HL-60 (cell line): ENCODE measurements around the gene PRPF6.

ENCODE experiments used
- DNase-seq, 2 experiments: peaks; one replicate each; pipeline ENCODE4 v3.0.0-alpha.2; 2010 to 2020; ENCODE audit warnings: low read depth in 1 of 2, low spot score in 1 of 2
- H3K27ac ChIP-seq: fragments of 250-450 bp; sonication (Bioruptor Pico); replicated peaks from 2 replicates; pipeline ENCODE4 v1.5.1; 2020; ENCODE audit warnings: mild to moderate bottlenecking, moderate library complexity
- H3K27me3 ChIP-seq: fragments of 250-450 bp; sonication (Bioruptor Pico); 2 replicates; pipeline ENCODE4 v1.5.1; 2021; ENCODE audit warnings: mild to moderate bottlenecking, moderate library complexity; ENCODE audit not compliant: insufficient read depth, poor library complexity, severe bottlenecking
- H3K4me3 ChIP-seq: replicated peaks from 2 replicates; pipeline ENCODE4 v1.5.1; 2011; ENCODE audit warnings: mild to moderate bottlenecking, control low read depth, low read length; ENCODE audit not compliant: insufficient read depth
- GABPA ChIP-seq: IDR thresholded peaks from 2 replicates; pipeline ENCODE4 v1.6.1; 2012; ENCODE audit warnings: low read depth
- POLR2AphosphoS5 ChIP-seq: IDR thresholded peaks from 2 replicates; pipeline ENCODE4 v1.6.1; 2012; ENCODE audit warnings: low read depth
- SPI1 ChIP-seq: IDR thresholded peaks from 2 replicates; pipeline ENCODE4 v1.6.1; 2012; ENCODE audit warnings: low read depth, mild to moderate bottlenecking, borderline replicate concordance
- TF ChIP-seq, protein P1 (sequence below): IDR thresholded peaks from one replicate; pipeline ENCODE4 v1.5.1; 2011; ENCODE audit warnings: low read length, control low read depth, inconsistent platforms; ENCODE audit not compliant: insufficient read depth
- TF ChIP-seq, protein P2 (sequence below): IDR thresholded peaks from 2 replicates; pipeline ENCODE4 v1.6.1; 2012; ENCODE audit warnings: low read depth; ENCODE audit not compliant: insufficient replicate concordance

PRPF6 gene

DNA sequence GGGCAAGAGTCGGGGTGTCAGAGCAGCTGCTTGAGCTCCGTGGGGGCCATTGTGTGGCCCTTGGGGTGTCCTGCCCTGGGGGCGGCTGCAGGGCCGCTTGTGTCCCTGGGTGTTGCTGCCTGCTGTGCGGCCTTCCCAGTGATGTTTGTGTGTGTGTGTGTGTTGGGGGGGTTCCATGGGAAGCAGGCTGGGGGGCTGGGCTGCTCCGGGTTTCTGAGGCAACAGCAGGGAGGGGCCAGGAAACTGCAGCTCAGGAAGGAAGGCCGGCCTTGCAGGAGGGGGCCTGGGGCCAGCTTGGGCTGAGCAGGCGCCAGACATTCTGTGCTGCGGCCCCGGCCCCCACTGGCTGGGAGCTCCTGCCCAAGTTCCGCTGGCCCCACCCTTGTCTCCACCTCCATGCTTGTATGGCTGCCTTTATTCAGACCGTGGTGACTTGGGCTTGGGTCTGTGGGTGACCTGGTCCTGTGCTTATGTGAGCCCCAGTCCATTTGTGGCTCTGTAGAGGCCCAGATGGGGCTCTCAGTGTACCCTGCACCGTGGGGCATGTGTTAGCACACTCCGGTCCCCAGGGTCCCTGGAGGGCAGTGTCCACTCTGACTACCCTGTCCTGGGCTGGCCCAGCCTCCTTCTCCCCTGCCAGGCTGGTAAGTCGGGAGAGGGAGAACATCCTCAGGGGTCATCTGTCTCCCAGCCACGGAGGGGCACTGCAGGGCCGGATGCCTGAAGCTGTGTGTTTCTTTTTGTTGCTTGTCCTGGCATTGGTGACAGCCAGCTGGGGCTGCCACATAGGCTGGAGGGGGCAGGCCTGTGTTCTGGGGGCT, 73.1 kb downstream of the PRPF6 start:
- no peak for TF ChIP-seq SPI1
- no peak for DNase-seq
- no peak overlapping the region for H3K4me3 ChIP-seq
- H3K27ac ChIP-seq = no peak overlapping the region
- H3K27me3 ChIP-seq = peaks cover 8% of the 10 kb centered on the region

DNA sequence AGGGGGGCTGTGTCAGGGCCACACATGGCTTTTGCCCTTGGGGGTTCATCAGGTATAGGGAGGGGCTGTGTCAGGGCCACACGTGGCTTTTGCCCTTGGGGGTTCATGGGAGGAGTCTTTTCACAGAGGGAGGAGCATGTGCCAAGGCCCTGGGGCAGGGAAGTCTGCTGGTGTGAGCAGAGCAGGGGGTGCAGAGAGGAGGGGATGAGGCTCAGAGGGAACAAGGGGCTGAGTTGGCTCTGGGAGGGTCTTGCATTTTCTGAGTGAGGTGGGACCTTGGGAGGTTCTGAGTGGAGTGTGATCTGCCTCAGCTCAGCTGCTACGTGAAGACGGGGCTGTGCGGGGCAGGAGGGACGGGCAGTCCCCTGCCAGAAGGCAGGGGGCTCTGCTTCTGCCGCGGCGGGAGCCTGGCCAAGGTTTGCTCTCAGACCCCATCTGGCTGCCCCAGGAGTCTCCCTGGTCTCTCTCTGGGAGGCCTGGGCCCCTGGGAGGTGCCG, 74.5 kb downstream of the PRPF6 start:
- H3K4me3 ChIP-seq = no peak overlapping the region
- H3K27ac ChIP-seq = no peak overlapping the region
- no peak for DNase-seq
- TF ChIP-seq SPI1 (no peak), GABPA (no peak), POLR2AphosphoS5 (no peak)
- TF ChIP-seq, protein P1, sequence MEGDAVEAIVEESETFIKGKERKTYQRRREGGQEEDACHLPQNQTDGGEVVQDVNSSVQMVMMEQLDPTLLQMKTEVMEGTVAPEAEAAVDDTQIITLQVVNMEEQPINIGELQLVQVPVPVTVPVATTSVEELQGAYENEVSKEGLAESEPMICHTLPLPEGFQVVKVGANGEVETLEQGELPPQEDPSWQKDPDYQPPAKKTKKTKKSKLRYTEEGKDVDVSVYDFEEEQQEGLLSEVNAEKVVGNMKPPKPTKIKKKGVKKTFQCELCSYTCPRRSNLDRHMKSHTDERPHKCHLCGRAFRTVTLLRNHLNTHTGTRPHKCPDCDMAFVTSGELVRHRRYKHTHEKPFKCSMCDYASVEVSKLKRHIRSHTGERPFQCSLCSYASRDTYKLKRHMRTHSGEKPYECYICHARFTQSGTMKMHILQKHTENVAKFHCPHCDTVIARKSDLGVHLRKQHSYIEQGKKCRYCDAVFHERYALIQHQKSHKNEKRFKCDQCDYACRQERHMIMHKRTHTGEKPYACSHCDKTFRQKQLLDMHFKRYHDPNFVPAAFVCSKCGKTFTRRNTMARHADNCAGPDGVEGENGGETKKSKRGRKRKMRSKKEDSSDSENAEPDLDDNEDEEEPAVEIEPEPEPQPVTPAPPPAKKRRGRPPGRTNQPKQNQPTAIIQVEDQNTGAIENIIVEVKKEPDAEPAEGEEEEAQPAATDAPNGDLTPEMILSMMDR = no peak
- TF ChIP-seq, protein P2, sequence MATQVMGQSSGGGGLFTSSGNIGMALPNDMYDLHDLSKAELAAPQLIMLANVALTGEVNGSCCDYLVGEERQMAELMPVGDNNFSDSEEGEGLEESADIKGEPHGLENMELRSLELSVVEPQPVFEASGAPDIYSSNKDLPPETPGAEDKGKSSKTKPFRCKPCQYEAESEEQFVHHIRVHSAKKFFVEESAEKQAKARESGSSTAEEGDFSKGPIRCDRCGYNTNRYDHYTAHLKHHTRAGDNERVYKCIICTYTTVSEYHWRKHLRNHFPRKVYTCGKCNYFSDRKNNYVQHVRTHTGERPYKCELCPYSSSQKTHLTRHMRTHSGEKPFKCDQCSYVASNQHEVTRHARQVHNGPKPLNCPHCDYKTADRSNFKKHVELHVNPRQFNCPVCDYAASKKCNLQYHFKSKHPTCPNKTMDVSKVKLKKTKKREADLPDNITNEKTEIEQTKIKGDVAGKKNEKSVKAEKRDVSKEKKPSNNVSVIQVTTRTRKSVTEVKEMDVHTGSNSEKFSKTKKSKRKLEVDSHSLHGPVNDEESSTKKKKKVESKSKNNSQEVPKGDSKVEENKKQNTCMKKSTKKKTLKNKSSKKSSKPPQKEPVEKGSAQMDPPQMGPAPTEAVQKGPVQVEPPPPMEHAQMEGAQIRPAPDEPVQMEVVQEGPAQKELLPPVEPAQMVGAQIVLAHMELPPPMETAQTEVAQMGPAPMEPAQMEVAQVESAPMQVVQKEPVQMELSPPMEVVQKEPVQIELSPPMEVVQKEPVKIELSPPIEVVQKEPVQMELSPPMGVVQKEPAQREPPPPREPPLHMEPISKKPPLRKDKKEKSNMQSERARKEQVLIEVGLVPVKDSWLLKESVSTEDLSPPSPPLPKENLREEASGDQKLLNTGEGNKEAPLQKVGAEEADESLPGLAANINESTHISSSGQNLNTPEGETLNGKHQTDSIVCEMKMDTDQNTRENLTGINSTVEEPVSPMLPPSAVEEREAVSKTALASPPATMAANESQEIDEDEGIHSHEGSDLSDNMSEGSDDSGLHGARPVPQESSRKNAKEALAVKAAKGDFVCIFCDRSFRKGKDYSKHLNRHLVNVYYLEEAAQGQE = no peak
- no peaks in the 10 kb centered on the region for H3K27me3 ChIP-seq

DNA sequence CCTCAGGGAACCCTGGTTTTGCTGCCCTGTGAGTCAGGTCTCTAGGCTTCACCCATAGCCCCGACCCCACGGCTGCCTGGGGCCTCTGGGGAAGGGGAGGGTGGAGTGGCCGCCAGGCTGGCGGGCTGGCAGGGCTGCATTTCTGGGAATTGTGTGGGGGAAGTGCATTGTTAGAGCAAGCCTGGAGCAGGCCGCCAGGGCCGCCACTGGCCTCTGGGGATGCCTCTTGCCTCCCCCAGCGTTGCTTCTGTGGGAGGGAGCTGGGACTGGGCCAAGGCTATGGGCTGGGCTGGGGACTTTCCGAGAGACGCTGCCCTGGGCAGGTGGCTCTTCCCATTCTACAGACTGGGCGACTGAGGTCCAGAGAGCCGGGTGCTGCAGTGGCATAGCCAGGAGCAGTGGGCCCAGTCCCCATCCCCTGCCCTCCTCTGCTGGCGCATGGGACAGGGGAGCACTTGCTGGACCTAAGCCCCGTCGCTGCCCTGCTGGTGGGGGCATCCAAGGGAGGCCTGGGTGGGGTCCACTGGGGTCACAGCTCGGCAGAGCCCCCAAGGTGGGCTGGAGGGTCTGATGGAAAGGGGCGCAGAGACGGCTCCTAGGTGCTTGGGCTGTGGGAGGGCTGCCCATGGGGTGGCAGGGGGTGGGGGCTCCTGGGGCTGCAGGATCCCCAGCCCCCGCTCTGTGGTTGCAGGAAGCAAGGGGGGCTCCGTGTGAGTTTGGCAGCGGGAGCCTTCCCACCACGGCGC, 75.1 kb downstream of the PRPF6 start:
- DNase-seq = no peak
- Histone ChIP-seq H3K4me3 (no peak overlapping the region), H3K27me3 (no peaks in the 10 kb centered on the region), H3K27ac (no peak overlapping the region)
- TF ChIP-seq, protein P2 = no peak
- TF ChIP-seq POLR2AphosphoS5 (no peak), GABPA (no peak), SPI1 (no peak)
- TF ChIP-seq, protein P1 = no peak

DNA sequence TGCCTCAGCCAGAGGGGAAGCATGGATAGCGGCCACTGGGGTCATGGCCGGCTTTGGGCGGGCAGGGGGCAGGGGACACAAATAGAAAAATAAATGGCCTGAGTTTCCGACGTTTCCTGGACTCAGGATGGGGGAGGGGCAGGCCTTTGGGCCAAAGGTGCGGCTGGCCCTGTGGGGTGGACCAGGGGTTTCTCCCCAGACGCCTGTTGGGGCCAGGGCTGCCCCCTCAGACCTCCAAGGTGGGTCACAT, 75.6 kb downstream of the PRPF6 start:
- no peak for TF ChIP-seq POLR2AphosphoS5
- TF ChIP-seq SPI1 = no peak
- TF ChIP-seq, protein P2 = no peak
- TF ChIP-seq GABPA = no peak
- TF ChIP-seq, protein P1 = no peak
- H3K4me3 ChIP-seq = no peak overlapping the region
- H3K27me3 ChIP-seq = no peaks in the 10 kb centered on the region
- no peak overlapping the region for H3K27ac ChIP-seq
- DNase-seq = no peak
